GM12878 (cell line): ENCODE data around the gene PRSS56. TPM values are rescaled to one million over a fixed set of nuclear protein-coding genes. Genes with fewer than 3 reads are reported as not detected.

Source experiments
- ATAC-seq: fragments of 200-7000 bp; cut with Tn5 transposase; 3 replicates; pipeline ENCODE4 v1.9.1; 2020; ENCODE audit warnings: mild to moderate bottlenecking, moderate library complexity
- BruUV-seq: library from RNA; stranded (reverse); fragments of 400-500 nt; replicated peaks from 2 replicates; lab custom pipeline; 2021; lab: Mats Ljungman, UMichigan
- CTCF ChIA-PET: fragments of 300-600 bp; sonication (Branson Sonifier 250); formaldehyde crosslinking; extraction: SDS; loops from one replicate; lab custom pipeline; 2021; ENCODE audit warnings: inconsistent platforms; lab: Yijun Ruan, JAX
- POLR2A ChIA-PET: fragments of 350-600 bp; formaldehyde crosslinking; extraction: SDS; loops from one replicate; lab custom pipeline; 2021; ENCODE audit warnings: inconsistent platforms; lab: Charles Lee
- RAD21 ChIA-PET: fragments of 300-600 bp; sonication (Branson Sonifier 250); formaldehyde crosslinking; loops from one replicate; lab custom pipeline; 2023; ENCODE audit warnings: antibody characterized with exemption; ENCODE audit not compliant: unreplicated experiment; lab: Charles Lee
- SMC1A ChIA-PET: fragments of 300-600 bp; sonication (Branson Sonifier 250); formaldehyde crosslinking; loops from one replicate; lab custom pipeline; 2023; ENCODE audit not compliant: unreplicated experiment, uncharacterized antibody; lab: Charles Lee
- DNase-seq: peaks from one replicate; pipeline ENCODE4 v3.0.0-alpha.2; 2011; ENCODE audit warnings: low read depth, low spot score
- FAIRE-seq: peaks from 3 replicates; lab custom pipeline; 2011; peaks lifted over from hg19 to GRCh38; lab: Jason Lieb, UNC
- H2AFZ ChIP-seq: 2 replicates; pipeline ENCODE4 v1.6.0; 2011; ENCODE audit warnings: low read depth, low read length, control low read depth; ENCODE audit not compliant: control insufficient read depth
- H3K27ac ChIP-seq: 2 replicates; pipeline ENCODE4 v1.5.1; 2011; ENCODE audit warnings: control low read depth; ENCODE audit not compliant: control insufficient read depth, insufficient read depth
- H3K27me3 ChIP-seq, 2 experiments: replicated peaks in 1 of 2; 2 replicates each; pipeline versions ENCODE4 v1.6.0 to v1.6.1; 2011; ENCODE audit warnings: low read length in 1 of 2; ENCODE audit not compliant: control insufficient read depth in 2 of 2, insufficient read depth in 2 of 2
- H3K36me3 ChIP-seq, 2 experiments: 2 replicates each; pipeline ENCODE4 v1.5.1; 2011; ENCODE audit warnings: low read length in 1 of 2; ENCODE audit not compliant: control insufficient read depth in 2 of 2, insufficient read depth in 2 of 2
- H3K4me1 ChIP-seq: 2 replicates; pipeline ENCODE4 v1.6.1; 2011; ENCODE audit warnings: mild to moderate bottlenecking, low read length, moderate library complexity, mixed read lengths; ENCODE audit not compliant: control insufficient read depth, insufficient read depth
- H3K4me2 ChIP-seq: 2 replicates; pipeline ENCODE4 v1.6.0; 2011; ENCODE audit warnings: control low read depth; ENCODE audit not compliant: control insufficient read depth, insufficient read depth
- H3K4me3 ChIP-seq: fragments of 200-600 bp; sonication (generic); 2 replicates; pipeline ENCODE4 v1.5.1; 2016
- H3K79me2 ChIP-seq: 2 replicates; pipeline ENCODE4 v1.6.0; 2011; ENCODE audit warnings: low read length; ENCODE audit not compliant: control insufficient read depth, insufficient read depth
- H3K9ac ChIP-seq: 2 replicates; pipeline ENCODE4 v1.8.0; 2011; ENCODE audit warnings: low read length, control low read depth, mixed read lengths; ENCODE audit not compliant: control insufficient read depth, insufficient read depth
- H3K9me3 ChIP-seq: replicated peaks from 3 replicates; pipeline ENCODE4 v1.5.1; 2011; ENCODE audit warnings: mild to moderate bottlenecking, low read length; ENCODE audit not compliant: control insufficient read depth, insufficient read depth
- H4K20me1 ChIP-seq: 2 replicates; pipeline ENCODE4 v1.6.0; 2011; ENCODE audit not compliant: control insufficient read depth, insufficient read depth
- CBFB ChIP-seq: IDR thresholded peaks from 2 replicates; pipeline ENCODE4 v1.6.1; 2016; ENCODE audit warnings: antibody characterized with exemption, low read depth
- CREB1 ChIP-seq: IDR thresholded peaks from 2 replicates; pipeline ENCODE4 v1.6.1; 2012; ENCODE audit warnings: low read depth, mild to moderate bottlenecking, inconsistent platforms
- CTCF ChIP-seq, 3 experiments: IDR thresholded peaks in 2 of 3; conservative IDR thresholded peaks in 1 of 3; 2 replicates each; pipeline ENCODE4 v1.5.1; 2011; ENCODE audit warnings: low read depth in 3 of 3, low read length in 3 of 3, mild to moderate bottlenecking in 3 of 3, control low read depth in 2 of 3, moderate library complexity in 2 of 3, inconsistent platforms in 1 of 3, mixed read lengths in 1 of 3; ENCODE audit not compliant: control insufficient read depth in 2 of 3, insufficient read depth in 1 of 3; ENCODE audit errors: extremely low read depth in 1 of 3
- EP300 ChIP-seq, 2 experiments: fragments of 150-350 bp in 1 of 2; IDR thresholded peaks; 2 replicates each; pipeline ENCODE4 v1.6.1; 2011 to 2012; ENCODE audit warnings: low read depth in 2 of 2, low read length in 2 of 2, borderline replicate concordance in 1 of 2, improper control_type of control experiment in 1 of 2, inconsistent platforms in 1 of 2; ENCODE audit not compliant: control insufficient read depth in 1 of 2
- FOS ChIP-seq: IDR thresholded peaks from 3 replicates; pipeline ENCODE4 v1.6.1; 2011; ENCODE audit warnings: borderline replicate concordance; ENCODE audit not compliant: insufficient read length; ENCODE audit errors: extremely low read depth
- FOXM1 ChIP-seq: IDR thresholded peaks from 2 replicates; pipeline ENCODE4 v1.6.1; 2012; ENCODE audit warnings: low read depth, mild to moderate bottlenecking, inconsistent platforms, low read length, moderate library complexity
- MAX ChIP-seq: IDR thresholded peaks from 2 replicates; pipeline ENCODE4 v1.6.1; 2012; ENCODE audit warnings: low read depth, low read length, improper control_type of control experiment
- NFIC ChIP-seq: IDR thresholded peaks from 2 replicates; pipeline ENCODE4 v1.6.1; 2012; ENCODE audit warnings: low read depth, mild to moderate bottlenecking, inconsistent platforms, low read length, moderate library complexity
- ZNF24 ChIP-seq: fragments of 450-650 bp; IDR thresholded peaks from 2 replicates; pipeline ENCODE4 v1.6.1; 2017; ENCODE audit warnings: antibody characterized with exemption, mild to moderate bottlenecking
- ZNF274 ChIP-seq: IDR thresholded peaks from one replicate; pipeline ENCODE4 v1.8.0; 2011; ENCODE audit not compliant: insufficient read length, insufficient read depth
- ZNF622 ChIP-seq: fragments of 450-650 bp; IDR thresholded peaks from 2 replicates; pipeline ENCODE4 v1.6.1; 2017; ENCODE audit warnings: mild to moderate bottlenecking, inconsistent platforms
- WGBS: methylation state at CpG from one replicate; pipeline ENCODE4 v1.1.6; 2016; ENCODE audit warnings: low lambda C conversion rate; ENCODE audit not compliant: insufficient replicate concordance, insufficient coverage; ENCODE audit errors: missing lambda C conversion rate; 5-methylcytosine and 5-hydroxymethylcytosine counted together
- in situ Hi-C: fragments of 300-500 bp; cut with MboI; formaldehyde crosslinking; loops from 9 replicates; pipeline ENCODE4 v1.14.3; 2018; ENCODE audit warnings: mixed read lengths
- intact Hi-C: fragments of 100-400 bp; cut with micrococcal nuclease; formaldehyde crosslinking; loops from one replicate; pipeline ENCODE4 v1.14.2; 2022; ENCODE audit not compliant: unreplicated experiment
- polyA plus RNA-seq, 11 experiments: library from polyadenylated mRNA; depleted of rRNA in 4 of 11; unstranded in 6 of 11; stranded (reverse) in 5 of 11; fragments of >200 nt; fragmentation: Nextera tagmentation in 4 of 11; fragmentation: Illumina TruSeq in 1 of 11; extraction: Ambion mirVana in 4 of 11; extraction: Trizol in 1 of 11; gene quantifications; 1 replicate in 1 of 11; 2 replicates in 10 of 11; pipeline versions ENCODE4 v1.2.1 to v1.2.3, GENCODE V29; 2011 to 2016; ENCODE audit warnings: inconsistent platforms in 2 of 11, missing spikeins in 2 of 11, low read depth in 1 of 11
- total RNA-seq, 4 experiments: library from RNA; depleted of rRNA in 3 of 4; stranded (reverse); fragments of >200 nt in 3 of 4; fragmentation: Illumina TruSeq in 1 of 4; extraction: Trizol in 1 of 4; gene quantifications; 2 replicates each; pipeline versions ENCODE4 v1.2.1 to v1.2.3, GENCODE V29; 2013 to 2021
- TF ChIP-seq, protein P1 (sequence below): IDR thresholded peaks from 2 replicates; pipeline ENCODE4 v1.6.1; 2011; ENCODE audit warnings: borderline replicate concordance, low read depth, mild to moderate bottlenecking, moderate library complexity, mixed read lengths, low read length; ENCODE audit not compliant: insufficient read depth; ENCODE audit errors: extremely low read length
- TF ChIP-seq, protein P2 (sequence below): fragments of 450-650 bp; IDR thresholded peaks from 2 replicates; pipeline ENCODE4 v1.6.1; 2017; ENCODE audit warnings: mild to moderate bottlenecking, low read depth, inconsistent platforms; ENCODE audit not compliant: poor library complexity, severe bottlenecking

PRSS56 gene
- total and polyA plus RNA-seq, 10 of the 15 experiments (the other 5 are each of a cell fraction or from before 2014, with no cell fraction given) = not detected

DNA sequence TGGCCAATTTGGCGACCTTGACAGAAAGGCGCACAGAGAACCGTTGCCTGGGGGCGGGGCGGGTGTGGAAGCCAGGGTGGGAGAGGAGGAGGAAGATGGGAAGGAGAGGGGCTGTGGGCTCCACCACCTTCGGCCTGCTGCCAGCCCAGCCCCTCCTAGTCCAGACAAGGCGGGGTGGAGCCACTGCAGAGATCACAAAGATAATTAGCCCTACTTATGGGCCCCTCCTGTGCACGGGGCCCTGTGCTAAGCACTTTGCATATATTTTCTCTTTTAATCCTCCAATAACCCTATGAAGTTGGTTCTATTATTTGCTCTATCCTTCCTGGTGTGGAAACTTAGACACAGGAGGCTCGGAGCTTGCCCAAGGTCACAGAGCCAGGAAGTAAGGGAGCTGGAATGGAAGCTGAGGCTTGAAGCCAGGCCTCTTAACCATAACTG is 18.8 kb upstream of the PRSS56 start (continued):
- TF ChIP-seq CTCF (IDR thresholded peaks at IDR 0.05 in 2 of 3, conservative IDR thresholded peaks at IDR 0.05 in 1 of 3; ENCODE audit: control insufficient read depth in 2 of 3, extremely low read depth in 1 of 3, insufficient read depth in 1 of 3, low read depth in 3 of 3, low read length in 3 of 3) = no peak
- TF ChIP-seq ZNF24 = no peak
- no peak for TF ChIP-seq NFIC
- no peak for TF ChIP-seq ZNF622
- TF ChIP-seq, protein P1, sequence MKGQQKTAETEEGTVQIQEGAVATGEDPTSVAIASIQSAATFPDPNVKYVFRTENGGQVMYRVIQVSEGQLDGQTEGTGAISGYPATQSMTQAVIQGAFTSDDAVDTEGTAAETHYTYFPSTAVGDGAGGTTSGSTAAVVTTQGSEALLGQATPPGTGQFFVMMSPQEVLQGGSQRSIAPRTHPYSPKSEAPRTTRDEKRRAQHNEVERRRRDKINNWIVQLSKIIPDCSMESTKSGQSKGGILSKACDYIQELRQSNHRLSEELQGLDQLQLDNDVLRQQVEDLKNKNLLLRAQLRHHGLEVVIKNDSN = no peak

DNA sequence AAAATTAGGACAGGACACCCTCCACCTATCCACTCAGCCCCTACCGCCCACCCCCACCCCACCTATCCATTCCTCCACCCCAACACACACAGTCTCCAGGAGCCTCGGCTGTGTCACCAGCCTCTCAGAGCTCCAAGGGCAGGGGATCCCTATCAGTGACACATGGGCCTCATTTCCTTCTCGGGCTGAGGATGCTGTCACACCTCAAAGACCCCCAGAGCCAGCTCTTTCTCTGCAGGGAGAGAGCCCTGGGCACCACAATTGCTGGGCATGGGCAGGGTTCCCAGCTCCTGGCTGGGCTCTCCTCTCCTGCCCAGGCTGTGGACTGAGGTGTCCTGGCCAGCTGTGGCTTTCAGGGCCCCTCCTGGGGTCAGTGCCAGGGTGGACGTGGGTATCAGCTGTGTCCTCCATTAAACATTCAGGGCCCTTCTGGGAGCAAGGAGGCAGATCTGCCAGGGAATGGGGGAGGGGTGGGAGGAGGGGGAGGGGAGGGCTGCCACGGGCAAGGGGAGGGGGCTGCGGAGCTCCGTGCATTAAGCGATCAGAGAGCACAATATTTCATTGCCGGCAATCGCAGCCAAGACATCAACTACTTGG is 18.3 kb upstream of the PRSS56 start:
- Histone ChIP-seq H3K79me2 (no peaks in the 10 kb centered on the region), H3K9me3 (no peaks in the 10 kb centered on the region), H3K4me1 (no peaks in the 10 kb centered on the region), H3K4me2 (no peak overlapping the region), H3K36me3 (no peaks in the 10 kb centered on the region), H3K9ac (no peak overlapping the region), H3K27me3 (peaks cover 5 to 12% of the 10 kb centered on the region in 2 experiments), H3K27ac (no peak overlapping the region), H2AFZ (no peak overlapping the region), H3K4me3 (no peak overlapping the region), H4K20me1 (no peaks in the 10 kb centered on the region)
- 0% methylated on average over 9 of the region's 10 CpGs for WGBS
- POLR2A ChIA-PET = no interaction called here
- DNase-seq (no peak), ATAC-seq (no peak), FAIRE-seq (no peak)
- TF ChIP-seq CBFB (no peak), MAX (no peak), EP300 (IDR thresholded peaks at IDR 0.05; ENCODE audit: borderline replicate concordance in 1 of 2, control insufficient read depth in 1 of 2, low read depth in 2 of 2, low read length in 2 of 2) (no peak), ZNF274 (no peak), FOXM1 (no peak), FOS (no peak), CREB1 (no peak)
- TF ChIP-seq, protein P2, sequence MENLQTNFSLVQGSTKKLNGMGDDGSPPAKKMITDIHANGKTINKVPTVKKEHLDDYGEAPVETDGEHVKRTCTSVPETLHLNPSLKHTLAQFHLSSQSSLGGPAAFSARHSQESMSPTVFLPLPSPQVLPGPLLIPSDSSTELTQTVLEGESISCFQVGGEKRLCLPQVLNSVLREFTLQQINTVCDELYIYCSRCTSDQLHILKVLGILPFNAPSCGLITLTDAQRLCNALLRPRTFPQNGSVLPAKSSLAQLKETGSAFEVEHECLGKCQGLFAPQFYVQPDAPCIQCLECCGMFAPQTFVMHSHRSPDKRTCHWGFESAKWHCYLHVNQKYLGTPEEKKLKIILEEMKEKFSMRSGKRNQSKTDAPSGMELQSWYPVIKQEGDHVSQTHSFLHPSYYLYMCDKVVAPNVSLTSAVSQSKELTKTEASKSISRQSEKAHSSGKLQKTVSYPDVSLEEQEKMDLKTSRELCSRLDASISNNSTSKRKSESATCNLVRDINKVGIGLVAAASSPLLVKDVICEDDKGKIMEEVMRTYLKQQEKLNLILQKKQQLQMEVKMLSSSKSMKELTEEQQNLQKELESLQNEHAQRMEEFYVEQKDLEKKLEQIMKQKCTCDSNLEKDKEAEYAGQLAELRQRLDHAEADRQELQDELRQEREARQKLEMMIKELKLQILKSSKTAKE = no peak
- no TSS peak for BruUV-seq
- RAD21 ChIA-PET = no interaction called here
- SMC1A ChIA-PET = no interaction called here
- CTCF ChIA-PET = no interaction called here
- in situ Hi-C loops (no loop called here), intact Hi-C loops (no loop called here)
